LNCaP clone FGC (cell line): ENCODE measurements around the gene CIP2A.

Source experiments
- DNase-seq: peaks from one replicate; pipeline ENCODE4 v3.0.0-alpha.2; 2011; ENCODE audit warnings: low read depth
- H3K4me3 ChIP-seq: 2 replicates; pipeline ENCODE4 v1.5.1; 2011; ENCODE audit warnings: mild to moderate bottlenecking, low read depth, low read length, control low read depth
- TF ChIP-seq, protein P1 (sequence below): IDR thresholded peaks from 2 replicates; pipeline ENCODE4 v1.5.1; 2012; ENCODE audit warnings: mild to moderate bottlenecking; ENCODE audit not compliant: control insufficient read depth, insufficient read depth; ENCODE audit errors: extremely low read depth

The CIP2A gene

DNA sequence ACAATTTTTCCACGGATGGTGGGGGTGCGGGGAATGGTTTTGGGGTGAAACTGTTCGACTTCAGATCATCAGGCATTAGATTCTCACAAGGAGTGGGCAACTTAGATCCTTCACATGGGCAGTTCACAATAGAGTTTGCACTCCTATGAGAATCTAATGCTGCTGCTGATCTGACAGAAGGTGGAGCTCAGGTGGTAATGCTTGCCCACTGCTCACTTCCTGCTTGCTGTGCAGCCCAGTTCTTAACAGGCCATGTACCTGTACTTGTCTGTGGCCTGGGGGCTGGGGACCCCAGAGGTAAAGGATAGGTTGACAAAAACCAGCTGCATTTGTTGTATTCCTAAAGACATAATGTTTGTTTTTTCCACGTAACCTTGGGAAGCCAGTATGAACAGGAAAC lies 16.3 kb upstream of the CIP2A start:
- no peak overlapping the region for H3K4me3 ChIP-seq
- TF ChIP-seq, protein P1, sequence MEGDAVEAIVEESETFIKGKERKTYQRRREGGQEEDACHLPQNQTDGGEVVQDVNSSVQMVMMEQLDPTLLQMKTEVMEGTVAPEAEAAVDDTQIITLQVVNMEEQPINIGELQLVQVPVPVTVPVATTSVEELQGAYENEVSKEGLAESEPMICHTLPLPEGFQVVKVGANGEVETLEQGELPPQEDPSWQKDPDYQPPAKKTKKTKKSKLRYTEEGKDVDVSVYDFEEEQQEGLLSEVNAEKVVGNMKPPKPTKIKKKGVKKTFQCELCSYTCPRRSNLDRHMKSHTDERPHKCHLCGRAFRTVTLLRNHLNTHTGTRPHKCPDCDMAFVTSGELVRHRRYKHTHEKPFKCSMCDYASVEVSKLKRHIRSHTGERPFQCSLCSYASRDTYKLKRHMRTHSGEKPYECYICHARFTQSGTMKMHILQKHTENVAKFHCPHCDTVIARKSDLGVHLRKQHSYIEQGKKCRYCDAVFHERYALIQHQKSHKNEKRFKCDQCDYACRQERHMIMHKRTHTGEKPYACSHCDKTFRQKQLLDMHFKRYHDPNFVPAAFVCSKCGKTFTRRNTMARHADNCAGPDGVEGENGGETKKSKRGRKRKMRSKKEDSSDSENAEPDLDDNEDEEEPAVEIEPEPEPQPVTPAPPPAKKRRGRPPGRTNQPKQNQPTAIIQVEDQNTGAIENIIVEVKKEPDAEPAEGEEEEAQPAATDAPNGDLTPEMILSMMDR: no peak
- DNase-seq: no peak

DNA sequence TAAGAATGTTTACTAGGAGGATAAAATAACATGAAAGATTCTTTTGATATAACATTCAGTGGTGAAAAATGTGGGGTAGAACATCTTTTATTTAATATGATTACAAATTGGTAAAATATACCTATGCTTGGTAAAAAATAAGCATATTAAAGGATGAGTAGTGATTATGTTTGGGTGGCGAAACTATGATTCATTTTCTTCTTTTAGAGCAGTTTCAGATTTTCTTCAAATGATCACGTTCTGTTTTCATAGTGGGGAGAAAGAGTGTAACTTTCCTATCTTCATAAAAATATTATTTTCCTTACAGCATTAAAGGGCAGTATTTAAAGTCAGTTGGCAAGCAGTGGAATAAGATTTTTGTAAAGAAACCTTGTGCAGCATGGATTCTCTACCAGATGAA lies 15.8 kb upstream of the CIP2A start:
- no peak for DNase-seq
- no peak overlapping the region for H3K4me3 ChIP-seq
- TF ChIP-seq, protein P1: no peak

DNA sequence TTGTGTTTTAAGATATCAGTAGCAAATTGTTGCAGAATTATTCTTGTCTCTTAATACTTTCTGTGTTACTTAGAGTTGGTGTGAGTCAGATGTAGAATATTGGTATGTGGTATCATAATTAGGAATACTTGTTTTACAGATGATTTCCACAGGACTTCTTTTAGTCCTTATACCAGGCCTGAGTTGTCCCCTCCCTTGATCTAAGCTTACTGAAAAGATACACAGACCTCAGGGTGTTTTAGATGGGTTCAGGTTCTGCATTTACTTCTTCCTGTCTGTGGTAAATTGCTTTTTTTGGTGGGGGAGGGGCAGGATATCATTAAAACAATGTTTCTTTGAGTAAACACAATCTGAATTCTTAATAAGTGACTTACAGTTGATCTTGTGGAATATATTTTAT lies 14.5 kb upstream of the CIP2A start:
- DNase-seq: no peak
- H3K4me3 ChIP-seq: no peak overlapping the region
- TF ChIP-seq, protein P1: no peak

DNA sequence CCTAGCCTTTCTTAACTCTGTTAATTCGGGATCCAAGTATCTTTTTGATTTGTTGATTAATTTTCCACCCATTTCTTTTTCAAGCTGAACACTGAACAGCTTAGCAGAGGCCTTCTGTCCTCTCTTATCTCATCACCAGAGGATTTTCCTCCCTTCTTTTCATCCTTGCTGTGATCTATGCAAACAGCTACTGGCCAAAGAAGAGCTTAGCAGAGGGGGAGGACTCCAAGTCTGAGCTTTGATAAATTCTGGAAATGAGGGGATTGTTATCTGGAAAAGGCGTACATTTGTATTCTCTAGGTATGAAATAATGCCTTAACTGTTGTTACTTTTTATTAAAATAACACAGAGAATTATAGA lies 13.7 kb upstream of the CIP2A start:
- TF ChIP-seq, protein P1: no peak
- no peak for DNase-seq
- H3K4me3 ChIP-seq: no peak overlapping the region

DNA sequence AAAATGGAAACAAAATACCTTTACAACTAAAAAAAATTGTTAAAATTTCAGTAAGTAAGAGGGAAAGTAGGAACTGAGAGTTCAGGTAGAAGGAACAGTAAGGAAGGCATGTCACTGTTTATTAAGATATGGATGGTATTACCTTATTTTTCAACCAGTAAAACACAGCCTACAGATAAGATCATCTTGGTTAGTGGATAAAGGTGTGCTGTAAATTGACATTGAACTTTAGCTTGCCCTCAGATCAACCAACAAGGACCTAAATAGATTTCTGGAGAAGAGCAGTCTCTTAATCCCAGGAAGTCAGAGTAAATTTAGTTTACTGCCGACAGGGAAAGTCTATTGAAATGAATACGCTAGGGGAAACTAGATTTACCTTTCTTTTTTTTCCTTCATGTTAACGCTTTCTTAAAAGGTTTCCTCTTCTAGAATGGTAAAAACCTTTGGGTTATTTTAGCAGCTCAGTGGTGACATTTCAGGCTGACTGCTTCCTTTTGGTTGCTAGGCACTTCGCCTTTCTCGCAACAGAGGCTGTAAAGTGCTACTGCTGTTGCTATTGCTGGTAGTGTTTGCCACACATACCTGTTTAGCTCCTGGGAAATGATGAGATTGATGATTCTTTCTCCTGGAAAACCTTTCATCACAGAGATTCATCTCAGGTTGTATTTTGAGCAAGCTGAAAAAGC lies 13.2 kb upstream of the CIP2A start:
- no peak overlapping the region for H3K4me3 ChIP-seq
- TF ChIP-seq, protein P1: no peak
- no peak for DNase-seq

DNA sequence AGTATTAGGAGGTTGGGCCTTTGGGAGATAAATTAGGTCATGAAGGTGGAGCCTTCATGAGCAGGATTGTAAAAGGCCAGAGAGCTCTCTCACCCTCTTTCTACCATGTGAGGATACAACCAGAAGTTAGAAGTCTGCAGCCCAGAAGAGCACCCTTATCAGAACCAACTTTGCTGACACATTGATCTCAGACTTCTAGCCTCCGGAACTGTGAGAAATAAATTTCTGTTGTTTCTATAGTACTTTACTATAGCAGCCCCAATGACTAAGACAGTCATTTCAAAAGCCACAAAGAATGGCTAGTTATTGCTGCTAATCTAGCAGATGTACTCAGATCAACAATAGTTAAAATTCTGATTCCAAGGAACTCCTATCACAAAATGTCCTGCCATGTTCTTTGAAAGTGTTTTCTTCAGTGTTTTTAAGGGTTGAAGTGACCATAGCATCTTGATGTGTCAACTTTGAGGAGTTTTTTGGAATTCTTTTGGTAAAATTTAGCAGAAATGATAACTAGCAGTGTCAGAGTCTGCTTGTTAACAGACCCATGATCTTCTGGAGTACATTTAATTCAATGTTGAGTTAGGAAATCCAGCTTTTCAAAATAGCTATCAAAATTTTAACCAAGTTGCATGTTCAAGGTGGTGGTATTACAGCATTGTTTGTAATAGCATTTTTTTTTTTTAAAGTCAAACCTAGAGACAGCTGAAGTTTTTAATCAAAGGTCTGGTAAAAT lies 10.6 kb upstream of the CIP2A start:
- no peak overlapping the region for H3K4me3 ChIP-seq
- DNase-seq: no peak
- TF ChIP-seq, protein P1: no peak
